ENCODE data around the gene MAP2K3.

Gene MAP2K3

DNA sequence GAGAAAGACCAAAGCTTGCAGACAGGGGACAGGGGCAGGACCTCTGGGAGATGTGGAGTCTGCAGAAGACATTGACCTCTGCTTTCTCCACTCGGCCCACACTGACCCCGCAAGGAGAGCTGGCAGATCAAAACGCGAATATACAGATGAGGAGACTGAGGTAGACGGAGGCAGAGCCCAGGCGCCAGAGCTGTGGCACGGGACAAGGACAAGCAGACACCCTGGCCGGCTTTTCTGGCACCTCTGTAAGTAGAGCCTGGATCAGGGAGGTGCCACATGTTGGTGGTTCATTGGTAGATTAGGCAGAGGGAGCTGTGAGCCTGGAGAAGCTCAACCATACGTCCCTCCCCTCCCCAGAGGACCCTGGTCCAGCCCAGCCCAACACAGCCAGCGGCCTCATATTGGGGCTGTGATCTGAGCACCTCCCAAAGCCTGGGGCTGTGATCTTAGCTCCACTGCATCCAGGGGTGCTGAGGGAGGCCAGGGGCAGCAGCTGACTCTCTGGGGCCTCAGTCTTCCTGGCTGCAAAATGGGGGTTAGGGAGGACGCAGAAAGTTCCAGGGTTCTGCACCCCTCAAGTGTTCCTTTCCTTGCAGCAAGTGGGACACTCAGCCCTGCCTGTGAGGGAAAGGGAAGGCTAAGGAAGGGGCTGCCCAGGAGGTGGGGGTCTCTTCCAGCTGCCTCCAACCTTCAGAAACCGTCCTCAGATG lies 35.3 kb upstream of the MAP2K3 start:
- H4K20me1 ChIP-seq (ENCODE audit: insufficient read depth, low read length), result no peaks in the 10 kb centered on the region
- H3K27me3 ChIP-seq (ENCODE audit: insufficient read depth, low read length), result peaks cover 4% of the 10 kb centered on the region; the same call in 1 of the 2 replicates

DNA sequence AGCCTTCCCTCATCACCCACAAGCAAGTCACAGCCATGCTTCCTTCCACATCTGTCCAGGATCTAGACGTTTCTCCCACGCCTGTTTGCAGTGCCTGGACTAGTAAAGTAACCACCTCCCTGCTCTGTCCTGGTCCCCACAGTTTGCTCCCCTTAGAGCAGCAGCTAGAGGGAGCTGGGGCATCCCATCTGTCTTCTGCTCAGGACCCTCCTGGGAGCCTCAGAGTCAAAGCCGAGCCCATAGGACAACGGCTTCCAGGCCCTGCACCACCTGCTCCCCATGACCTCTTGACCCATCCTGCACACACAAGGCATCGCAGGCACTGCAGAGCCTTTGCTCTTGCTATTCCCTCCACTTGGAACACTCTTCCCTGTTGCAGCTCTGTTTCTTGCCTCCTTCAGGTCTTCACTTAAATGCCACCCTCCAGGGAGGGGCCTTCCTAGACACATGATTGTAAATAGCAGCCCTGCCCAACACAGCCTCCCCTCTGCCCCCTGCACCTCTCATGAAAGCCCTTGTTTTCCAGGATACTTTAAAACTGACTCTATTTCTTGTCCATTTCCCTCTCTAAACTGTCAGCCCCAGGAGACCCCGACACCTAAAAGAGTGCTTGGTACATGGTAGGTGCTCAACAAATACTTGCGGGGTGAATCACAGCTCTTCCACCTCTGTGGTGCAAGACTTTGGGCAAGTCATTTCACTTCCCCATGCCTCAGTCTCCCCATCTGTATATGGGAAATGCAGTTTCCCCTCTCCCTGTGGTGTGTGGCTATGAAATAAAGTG lies 34.4 kb upstream of the MAP2K3 start:
- no peak overlapping the region for H3K27ac ChIP-seq (ENCODE audit: low read depth, low read length, poor library complexity, severe bottlenecking)
- H3K9ac ChIP-seq (ENCODE audit: low read length), result no peak overlapping the region
- H3K9me2 ChIP-seq (ENCODE audit: low read depth, low read length), result no peaks in the 10 kb centered on the region
- no peaks in the 10 kb centered on the region for H3K9me3 ChIP-seq (ENCODE audit: low read length)
- no peak overlapping the region for H3K4me2 ChIP-seq (ENCODE audit: low read length)
- H3K4me3 ChIP-seq (ENCODE audit: low read depth, low read length, poor library complexity, severe bottlenecking), result no peak overlapping the region
- peaks cover 4% of the 10 kb centered on the region; the same call in 1 of the 2 replicates for H3K27me3 ChIP-seq (ENCODE audit: insufficient read depth, low read length)
- TF ChIP-seq EZH2 (IDR thresholded peaks at IDR 0.05; ENCODE audit: borderline replicate concordance, low read length), result no peak
- H2AFZ ChIP-seq (ENCODE audit: low read length), result no peak overlapping the region
- H3K4me1 ChIP-seq (ENCODE audit: insufficient read depth, low read length, severe bottlenecking), result peaks cover 15% of the 10 kb centered on the region
- H3K36me3 ChIP-seq (ENCODE audit: insufficient read depth, low read length), result no peaks in the 10 kb centered on the region
- H3F3A ChIP-seq (ENCODE audit: insufficient read depth, low read length), result no peaks in the 10 kb centered on the region
- no peaks in the 10 kb centered on the region for H3K79me2 ChIP-seq (ENCODE audit: insufficient read depth, low read length)
- H4K20me1 ChIP-seq (ENCODE audit: insufficient read depth, low read length), result no peaks in the 10 kb centered on the region

More for the DNA sequence above, 35.3 kb upstream of the MAP2K3 start:
- TF ChIP-seq, protein P1, sequence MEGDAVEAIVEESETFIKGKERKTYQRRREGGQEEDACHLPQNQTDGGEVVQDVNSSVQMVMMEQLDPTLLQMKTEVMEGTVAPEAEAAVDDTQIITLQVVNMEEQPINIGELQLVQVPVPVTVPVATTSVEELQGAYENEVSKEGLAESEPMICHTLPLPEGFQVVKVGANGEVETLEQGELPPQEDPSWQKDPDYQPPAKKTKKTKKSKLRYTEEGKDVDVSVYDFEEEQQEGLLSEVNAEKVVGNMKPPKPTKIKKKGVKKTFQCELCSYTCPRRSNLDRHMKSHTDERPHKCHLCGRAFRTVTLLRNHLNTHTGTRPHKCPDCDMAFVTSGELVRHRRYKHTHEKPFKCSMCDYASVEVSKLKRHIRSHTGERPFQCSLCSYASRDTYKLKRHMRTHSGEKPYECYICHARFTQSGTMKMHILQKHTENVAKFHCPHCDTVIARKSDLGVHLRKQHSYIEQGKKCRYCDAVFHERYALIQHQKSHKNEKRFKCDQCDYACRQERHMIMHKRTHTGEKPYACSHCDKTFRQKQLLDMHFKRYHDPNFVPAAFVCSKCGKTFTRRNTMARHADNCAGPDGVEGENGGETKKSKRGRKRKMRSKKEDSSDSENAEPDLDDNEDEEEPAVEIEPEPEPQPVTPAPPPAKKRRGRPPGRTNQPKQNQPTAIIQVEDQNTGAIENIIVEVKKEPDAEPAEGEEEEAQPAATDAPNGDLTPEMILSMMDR (IDR thresholded peaks at IDR 0.05; ENCODE audit: low read length), result no peak
- TF ChIP-seq EZH2 (IDR thresholded peaks at IDR 0.05; ENCODE audit: borderline replicate concordance, low read length), result no peak
- Histone ChIP-seq H3K36me3 (ENCODE audit: insufficient read depth, low read length) (no peaks in the 10 kb centered on the region), H3K4me2 (ENCODE audit: low read length) (no peak overlapping the region), H3K4me1 (ENCODE audit: insufficient read depth, low read length, severe bottlenecking) (peaks cover 15% of the 10 kb centered on the region), H2AFZ (ENCODE audit: low read length) (no peak overlapping the region), H3F3A (ENCODE audit: insufficient read depth, low read length) (no peaks in the 10 kb centered on the region), H3K9me3 (ENCODE audit: low read length) (no peaks in the 10 kb centered on the region), H3K4me3 (ENCODE audit: low read depth, low read length, poor library complexity, severe bottlenecking) (no peak overlapping the region), H3K9ac (ENCODE audit: low read length) (no peak overlapping the region), H3K9me2 (ENCODE audit: low read depth, low read length) (no peaks in the 10 kb centered on the region), H3K27ac (ENCODE audit: low read depth, low read length, poor library complexity, severe bottlenecking) (no peak overlapping the region), H3K79me2 (ENCODE audit: insufficient read depth, low read length) (no peaks in the 10 kb centered on the region)

DNA sequence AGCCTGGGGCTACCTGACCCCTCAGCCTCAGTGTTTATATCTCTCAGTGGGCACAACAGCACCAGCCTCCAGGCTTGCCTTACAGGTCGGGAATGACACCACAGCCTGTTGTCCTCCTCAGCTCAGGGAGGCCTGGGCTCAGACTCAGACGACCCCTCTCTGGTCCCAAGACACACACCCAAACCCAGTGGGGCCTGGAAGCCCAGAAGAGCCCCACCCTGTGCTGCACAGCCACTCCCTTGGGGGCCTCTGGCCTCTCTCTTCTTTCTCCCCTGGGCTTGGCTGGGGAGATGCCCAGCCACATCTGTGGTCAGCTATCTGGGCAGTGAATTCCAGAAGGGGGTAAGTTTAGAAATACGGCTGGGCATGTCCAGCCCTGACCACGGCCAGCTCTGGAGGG lies 33.7 kb upstream of the MAP2K3 start:
- Histone ChIP-seq H3K9ac (ENCODE audit: low read length) (no peak overlapping the region), H3K9me2 (ENCODE audit: low read depth, low read length) (no peaks in the 10 kb centered on the region), H3F3A (ENCODE audit: insufficient read depth, low read length) (no peaks in the 10 kb centered on the region), H3K27ac (ENCODE audit: low read depth, low read length, poor library complexity, severe bottlenecking) (no peak overlapping the region), H3K79me2 (ENCODE audit: insufficient read depth, low read length) (no peaks in the 10 kb centered on the region), H3K27me3 (ENCODE audit: insufficient read depth, low read length) (peaks cover 4% of the 10 kb centered on the region; the same call in 1 of the 2 replicates), H3K9me3 (ENCODE audit: low read length) (no peaks in the 10 kb centered on the region), H2AFZ (ENCODE audit: low read length) (no peak overlapping the region), H3K4me2 (ENCODE audit: low read length) (no peak overlapping the region), H4K20me1 (ENCODE audit: insufficient read depth, low read length) (no peaks in the 10 kb centered on the region), H3K4me1 (ENCODE audit: insufficient read depth, low read length, severe bottlenecking) (peaks cover 15% of the 10 kb centered on the region), H3K4me3 (ENCODE audit: low read depth, low read length, poor library complexity, severe bottlenecking) (no peak overlapping the region), H3K36me3 (ENCODE audit: insufficient read depth, low read length) (no peaks in the 10 kb centered on the region)
- TF ChIP-seq EZH2 (IDR thresholded peaks at IDR 0.05; ENCODE audit: borderline replicate concordance, low read length), result no peak
- TF ChIP-seq, protein P1 (IDR thresholded peaks at IDR 0.05; ENCODE audit: low read length), result no peak

Data from OCI-LY1 (cell line).